ENCODE results near the gene GADD45B.

- TF ChIP-seq CTCF (IDR thresholded peaks at IDR 0.05): no peak
- no peak for TF ChIP-seq POLR2A (IDR thresholded peaks at IDR 0.05)
- TF ChIP-seq EP300 (IDR thresholded peaks at IDR 0.05): no peak
- no peak for TF ChIP-seq POLR2AphosphoS5 (IDR thresholded peaks at IDR 0.05)
These were observed 42.1 kb downstream of the GADD45B start for GRCh38 chr19:2517881-2518601.
